Measurements from ENCODE around the gene GCKR.

The GCKR gene

GRCh38 chr2:27496357-27497287 lies at the start of gene GCKR:
Gene GCKR (plus strand): TSS chr2:27496839. CDS start chr2:27496905, 66 bp downstream.
- no peak for DNase-seq (ENCODE audit: low spot score)

- DNase-seq (ENCODE audit: low spot score), result no peak
Measured at GRCh38 chr2:27448381-27448780, 48.3 kb upstream of the GCKR start.

GRCh38 chr2:27451095-27451494 lies 45.5 kb upstream of the GCKR start:
- DNase-seq (ENCODE audit: low spot score), result no peak

GRCh38 chr2:27453968-27454367 lies 42.7 kb upstream of the GCKR start:
- DNase-seq (ENCODE audit: low spot score), result no peak

GRCh38 chr2:27461118-27461517 lies 35.5 kb upstream of the GCKR start:
- DNase-seq (ENCODE audit: low spot score), result no peak

- no peak for DNase-seq (ENCODE audit: low spot score)
Measured at GRCh38 chr2:27464443-27464842, 32.2 kb upstream of the GCKR start.

- DNase-seq (ENCODE audit: low spot score), result no peak
Measured at GRCh38 chr2:27471961-27472360, 24.7 kb upstream of the GCKR start.

GRCh38 chr2:27485496-27485895 lies 11.1 kb upstream of the GCKR start:
- no peak for DNase-seq (ENCODE audit: low spot score)

- peak; percentile 25 for DNase-seq (ENCODE audit: low spot score)
Measured at GRCh38 chr2:27489118-27489497, 7.5 kb upstream of the GCKR start.

- DNase-seq (ENCODE audit: low spot score), result peak; percentile 100
Measured at GRCh38 chr2:27489498-27490397, 6.9 kb upstream of the GCKR start, which contains the start of gene IFT172. Gene IFT172 (minus strand): TSS chr2:27489743. CDS start chr2:27489653, 90 bp downstream.

GRCh38 chr2:27492557-27492956 lies 4.1 kb upstream of the GCKR start:
- DNase-seq (ENCODE audit: low spot score), result no peak

GRCh38 chr2:27493948-27494283 lies 2.7 kb upstream of the GCKR start:
- no peak for DNase-seq (ENCODE audit: low spot score)

GRCh38 chr2:27494284-27494943 lies 2.2 kb upstream of the GCKR start:
- no peak for DNase-seq (ENCODE audit: low spot score)

GRCh38 chr2:27494944-27495554 lies 1.6 kb upstream of the GCKR start, which contains the start of gene FNDC4:
Gene FNDC4 (minus strand): TSS chr2:27495200. CDS start chr2:27494679, 521 bp downstream.
- no peak for DNase-seq (ENCODE audit: low spot score)

- no peak for DNase-seq (ENCODE audit: low spot score)
Measured at GRCh38 chr2:27495840-27496356, 741 bp upstream of the GCKR start.

- no peak for DNase-seq (ENCODE audit: low spot score)
Measured at GRCh38 chr2:27497288-27497627, 619 bp downstream of the GCKR start.

- no peak for DNase-seq (ENCODE audit: low spot score)
Measured at GRCh38 chr2:27498975-27499374, 2.3 kb downstream of the GCKR start.

GRCh38 chr2:27501042-27501441 lies 4.4 kb downstream of the GCKR start:
- DNase-seq (ENCODE audit: low spot score), result no peak

GRCh38 chr2:27502142-27502541 lies 5.5 kb downstream of the GCKR start:
- DNase-seq (ENCODE audit: low spot score), result no peak

- no peak for DNase-seq (ENCODE audit: low spot score)
Measured at GRCh38 chr2:27506587-27506986, 9.9 kb downstream of the GCKR start.

- no peak for DNase-seq (ENCODE audit: low spot score)
Measured at GRCh38 chr2:27507293-27507692, 10.7 kb downstream of the GCKR start.

- DNase-seq (ENCODE audit: low spot score), result no peak
Measured at GRCh38 chr2:27509326-27509725, 12.7 kb downstream of the GCKR start.
